GM12878 (cell line): ENCODE data around the gene ZNF692. TPM values are rescaled to one million over a fixed set of nuclear protein-coding genes. Genes with fewer than 3 reads are reported as not detected.

Experiments used
- ATAC-seq: fragments of 200-7000 bp; cut with Tn5 transposase; 3 replicates; pipeline ENCODE4 v1.9.1; 2020; ENCODE audit warnings: mild to moderate bottlenecking, moderate library complexity
- BruUV-seq: library from RNA; stranded (reverse); fragments of 400-500 nt; replicated peaks from 2 replicates; lab custom pipeline; 2021; lab: Mats Ljungman, UMichigan
- CTCF ChIA-PET: fragments of 300-600 bp; sonication (Branson Sonifier 250); formaldehyde crosslinking; extraction: SDS; loops from one replicate; lab custom pipeline; 2021; ENCODE audit warnings: inconsistent platforms; lab: Yijun Ruan, JAX
- POLR2A ChIA-PET: fragments of 350-600 bp; formaldehyde crosslinking; extraction: SDS; loops from one replicate; lab custom pipeline; 2021; ENCODE audit warnings: inconsistent platforms; lab: Charles Lee
- RAD21 ChIA-PET: fragments of 300-600 bp; sonication (Branson Sonifier 250); formaldehyde crosslinking; loops from one replicate; lab custom pipeline; 2023; ENCODE audit warnings: antibody characterized with exemption; ENCODE audit not compliant: unreplicated experiment; lab: Charles Lee
- SMC1A ChIA-PET: fragments of 300-600 bp; sonication (Branson Sonifier 250); formaldehyde crosslinking; loops from one replicate; lab custom pipeline; 2023; ENCODE audit not compliant: unreplicated experiment, uncharacterized antibody; lab: Charles Lee
- DNase-seq: peaks from one replicate; pipeline ENCODE4 v3.0.0-alpha.2; 2011; ENCODE audit warnings: low read depth, low spot score
- FAIRE-seq: peaks from 3 replicates; lab custom pipeline; 2011; peaks lifted over from hg19 to GRCh38; lab: Jason Lieb, UNC
- H2AFZ ChIP-seq: 2 replicates; pipeline ENCODE4 v1.6.0; 2011; ENCODE audit warnings: low read depth, low read length, control low read depth; ENCODE audit not compliant: control insufficient read depth
- H3K27ac ChIP-seq: 2 replicates; pipeline ENCODE4 v1.5.1; 2011; ENCODE audit warnings: control low read depth; ENCODE audit not compliant: control insufficient read depth, insufficient read depth
- H3K27me3 ChIP-seq, 2 experiments: replicated peaks in 1 of 2; 2 replicates each; pipeline versions ENCODE4 v1.6.0 to v1.6.1; 2011; ENCODE audit warnings: low read length in 1 of 2; ENCODE audit not compliant: control insufficient read depth in 2 of 2, insufficient read depth in 2 of 2
- H3K36me3 ChIP-seq, 2 experiments: 2 replicates each; pipeline ENCODE4 v1.5.1; 2011; ENCODE audit warnings: low read length in 1 of 2; ENCODE audit not compliant: control insufficient read depth in 2 of 2, insufficient read depth in 2 of 2
- H3K4me1 ChIP-seq: 2 replicates; pipeline ENCODE4 v1.6.1; 2011; ENCODE audit warnings: mild to moderate bottlenecking, low read length, moderate library complexity, mixed read lengths; ENCODE audit not compliant: control insufficient read depth, insufficient read depth
- H3K4me2 ChIP-seq: 2 replicates; pipeline ENCODE4 v1.6.0; 2011; ENCODE audit warnings: control low read depth; ENCODE audit not compliant: control insufficient read depth, insufficient read depth
- H3K4me3 ChIP-seq: fragments of 200-600 bp; sonication (generic); 2 replicates; pipeline ENCODE4 v1.5.1; 2016
- H3K79me2 ChIP-seq: 2 replicates; pipeline ENCODE4 v1.6.0; 2011; ENCODE audit warnings: low read length; ENCODE audit not compliant: control insufficient read depth, insufficient read depth
- H3K9ac ChIP-seq: 2 replicates; pipeline ENCODE4 v1.8.0; 2011; ENCODE audit warnings: low read length, control low read depth, mixed read lengths; ENCODE audit not compliant: control insufficient read depth, insufficient read depth
- H3K9me3 ChIP-seq: replicated peaks from 3 replicates; pipeline ENCODE4 v1.5.1; 2011; ENCODE audit warnings: mild to moderate bottlenecking, low read length; ENCODE audit not compliant: control insufficient read depth, insufficient read depth
- H4K20me1 ChIP-seq: 2 replicates; pipeline ENCODE4 v1.6.0; 2011; ENCODE audit not compliant: control insufficient read depth, insufficient read depth
- CEBPB ChIP-seq, 2 experiments: fragments of 150-350 bp in 1 of 2; IDR thresholded peaks; 2 replicates each; pipeline ENCODE4 v1.6.1; 2012 to 2014; ENCODE audit warnings: low read depth in 2 of 2, low read length in 2 of 2, borderline replicate concordance in 1 of 2, inconsistent platforms in 1 of 2
- CREB1 ChIP-seq: IDR thresholded peaks from 2 replicates; pipeline ENCODE4 v1.6.1; 2012; ENCODE audit warnings: low read depth, mild to moderate bottlenecking, inconsistent platforms
- IKZF2 ChIP-seq, 2 experiments: fragments of 450-650 bp; IDR thresholded peaks; 2 replicates each; pipeline ENCODE4 v1.6.1; 2017; ENCODE audit warnings: mild to moderate bottlenecking in 2 of 2, moderate library complexity in 2 of 2
- JUNB ChIP-seq: IDR thresholded peaks from 2 replicates; pipeline ENCODE4 v1.6.1; 2016; ENCODE audit warnings: antibody characterized with exemption, mild to moderate bottlenecking
- MLLT1 ChIP-seq: fragments of 450-650 bp; IDR thresholded peaks from 2 replicates; pipeline ENCODE4 v1.6.1; 2016; ENCODE audit warnings: mild to moderate bottlenecking
- MYC ChIP-seq: IDR thresholded peaks from 2 replicates; pipeline ENCODE4 v1.6.1; 2011; ENCODE audit warnings: mild to moderate bottlenecking, low read length, moderate library complexity, inconsistent platforms; ENCODE audit not compliant: insufficient read depth, insufficient replicate concordance, insufficient read length, severe bottlenecking
- NFYA ChIP-seq: IDR thresholded peaks from 2 replicates; pipeline ENCODE4 v1.6.1; 2011; ENCODE audit warnings: low read depth, mild to moderate bottlenecking, low read length, improper control_type of control experiment, borderline replicate concordance
- POLR2A ChIP-seq: IDR thresholded peaks from 2 replicates; pipeline ENCODE4 v1.6.1; 2011; ENCODE audit warnings: low read depth, mild to moderate bottlenecking, low read length
- RELB ChIP-seq: fragments of 450-650 bp; IDR thresholded peaks from 2 replicates; pipeline ENCODE4 v1.6.1; 2017; ENCODE audit warnings: low read depth, mild to moderate bottlenecking, moderate library complexity
- RUNX3 ChIP-seq: IDR thresholded peaks from 2 replicates; pipeline ENCODE4 v1.6.1; 2012; ENCODE audit warnings: low read length, inconsistent platforms
- SMAD1 ChIP-seq: fragments of 450-650 bp; IDR thresholded peaks from 2 replicates; pipeline ENCODE4 v1.6.1; 2018; ENCODE audit warnings: mild to moderate bottlenecking, low read depth; ENCODE audit not compliant: partially characterized antibody
- TBL1XR1 ChIP-seq: IDR thresholded peaks from 2 replicates; pipeline ENCODE4 v1.6.1; 2012; ENCODE audit warnings: low read depth, low read length, improper control_type of control experiment
- TCF12 ChIP-seq: IDR thresholded peaks from 2 replicates; pipeline ENCODE4 v1.6.1; 2011; ENCODE audit warnings: low read depth, mild to moderate bottlenecking, low read length
- ZBED1 ChIP-seq: IDR thresholded peaks from 2 replicates; pipeline ENCODE4 v1.6.1; 2016; ENCODE audit warnings: borderline replicate concordance
- WGBS: methylation state at CpG from one replicate; pipeline ENCODE4 v1.1.6; 2016; ENCODE audit warnings: low lambda C conversion rate; ENCODE audit not compliant: insufficient replicate concordance, insufficient coverage; ENCODE audit errors: missing lambda C conversion rate; 5-methylcytosine and 5-hydroxymethylcytosine counted together
- in situ Hi-C: fragments of 300-500 bp; cut with MboI; formaldehyde crosslinking; loops from 9 replicates; pipeline ENCODE4 v1.14.3; 2018; ENCODE audit warnings: mixed read lengths
- intact Hi-C: fragments of 100-400 bp; cut with micrococcal nuclease; formaldehyde crosslinking; loops from one replicate; pipeline ENCODE4 v1.14.2; 2022; ENCODE audit not compliant: unreplicated experiment
- polyA plus RNA-seq, 11 experiments: library from polyadenylated mRNA; depleted of rRNA in 4 of 11; unstranded in 6 of 11; stranded (reverse) in 5 of 11; fragments of >200 nt; fragmentation: Nextera tagmentation in 4 of 11; fragmentation: Illumina TruSeq in 1 of 11; extraction: Ambion mirVana in 4 of 11; extraction: Trizol in 1 of 11; gene quantifications; 1 replicate in 1 of 11; 2 replicates in 10 of 11; pipeline versions ENCODE4 v1.2.1 to v1.2.3, GENCODE V29; 2011 to 2016; ENCODE audit warnings: inconsistent platforms in 2 of 11, missing spikeins in 2 of 11, low read depth in 1 of 11
- total RNA-seq, 4 experiments: library from RNA; depleted of rRNA in 3 of 4; stranded (reverse); fragments of >200 nt in 3 of 4; fragmentation: Illumina TruSeq in 1 of 4; extraction: Trizol in 1 of 4; gene quantifications; 2 replicates each; pipeline versions ENCODE4 v1.2.1 to v1.2.3, GENCODE V29; 2013 to 2021

The ZNF692 gene
- total and polyA plus RNA-seq, 10 of the 15 experiments (the other 5 are each of a cell fraction or from before 2014, with no cell fraction given) = 5.3 to 76.6 (median 36.9) TPM

- Histone ChIP-seq H4K20me1 (no peaks in the 10 kb centered on the region), H3K27me3 (no peaks in the 10 kb centered on the region), H3K36me3 (peaks cover 7 to 26% of the 10 kb centered on the region in 2 experiments; a peak in 3 of 4 replicates), H3K79me2 (no peaks in the 10 kb centered on the region), H3K9ac (no peak overlapping the region), H3K4me2 (no peak overlapping the region), H3K4me1 (peaks cover 15% of the 10 kb centered on the region), H3K9me3 (no peaks in the 10 kb centered on the region), H3K27ac (no peak overlapping the region), H2AFZ (no peak overlapping the region)
- intact Hi-C loops = loop anchor here (5.0 kb wide), 2 partner anchors 328 to 343 kb away; no protein-coding TSS in a partner anchor
- POLR2A ChIA-PET = no interaction called here
- FAIRE-seq = no peak
- SMC1A ChIA-PET = interaction anchor here (1.3 kb wide), 1 partner anchor 12 kb away, joined by 4 read pairs; no protein-coding TSS in a partner anchor
- RAD21 ChIA-PET = no interaction called here
- in situ Hi-C loops = loop anchor here (5.0 kb wide), 3 partner anchors 113 to 568 kb away; no protein-coding TSS in a partner anchor
- TF ChIP-seq CREB1 (no peak), ZBED1 (no peak), NFYA (no peak), TBL1XR1 (no peak), SMAD1 (no peak), POLR2A (peak; percentile 33; the same call in 1 of the 2 replicates)
- TF ChIP-seq, all 136 proteins: peak for 1
- BruUV-seq = no TSS peak
- WGBS = 91% methylated on average over 10 of the region's 10 CpGs
- H3K4me3 ChIP-seq = no peak overlapping the region
- CTCF ChIA-PET = no interaction called here
- ATAC-seq = no peak
- no peak for DNase-seq
These were observed 48.7 kb downstream of the ZNF692 start for GRCh38 chr1:248810000-248810726.

- Histone ChIP-seq H3K4me3 (no peak overlapping the region), H3K36me3 (peaks cover 4 to 22% of the 10 kb centered on the region in 2 experiments; a peak in 3 of 4 replicates), H2AFZ (no peak overlapping the region), H4K20me1 (no peaks in the 10 kb centered on the region), H3K4me2 (no peak overlapping the region), H3K9me3 (no peaks in the 10 kb centered on the region), H3K27ac (no peak overlapping the region), H3K27me3 (no peaks in the 10 kb centered on the region), H3K4me1 (peaks cover 24% of the 10 kb centered on the region), H3K9ac (no peak overlapping the region), H3K79me2 (no peaks in the 10 kb centered on the region)
- RAD21 ChIA-PET = interaction anchor here (1.0 kb wide), 1 partner anchor 105 kb away, joined by 4 read pairs; no protein-coding TSS in a partner anchor
- in situ Hi-C loops = loop anchor here (5.0 kb wide), 3 partner anchors 112 to 567 kb away; no protein-coding TSS in a partner anchor
- POLR2A ChIA-PET = no interaction called here
- SMC1A ChIA-PET = interaction anchor here (5.6 to 5.7 kb wide), 2 partner anchors 404 to 566 kb away, joined by 61 to 73 read pairs; no protein-coding TSS in a partner anchor
- no TSS peak for BruUV-seq
- CTCF ChIA-PET = interaction anchor here (0.6 to 4.9 kb wide), 5 partner anchors 105 to 404 kb away, joined by 3 to 44 read pairs (median 3); no protein-coding TSS in a partner anchor
- intact Hi-C loops = loop anchor here (5.0 kb wide), 2 partner anchors 327 to 342 kb away; no protein-coding TSS in a partner anchor
- FAIRE-seq = no peak
- WGBS = 86% methylated on average over 9 of the region's 9 CpGs
- DNase-seq = no peak
- no peak for ATAC-seq
- no peak for TF ChIP-seq RUNX3
- TF ChIP-seq JUNB = no peak
- TF ChIP-seq MYC = no peak
- no peak for TF ChIP-seq CEBPB (IDR thresholded peaks at IDR 0.05; ENCODE audit: borderline replicate concordance in 1 of 2, low read depth in 2 of 2, low read length in 2 of 2)
- no peak for TF ChIP-seq CREB1
- no peak for TF ChIP-seq TCF12
- TF ChIP-seq RELB = no peak
- TF ChIP-seq IKZF2 (IDR thresholded peaks at IDR 0.05) = no peak
- TF ChIP-seq MLLT1 = no peak
These were observed 50.0 kb downstream of the ZNF692 start for GRCh38 chr1:248808876-248809275.
